GM12878 (cell line): ENCODE results near the gene PDS5A.

Source experiments
- CTCF ChIP-seq, 3 experiments: IDR thresholded peaks in 2 of 3; conservative IDR thresholded peaks in 1 of 3; 2 replicates each; pipeline ENCODE4 v1.5.1; 2011; ENCODE audit warnings: low read depth in 3 of 3, low read length in 3 of 3, mild to moderate bottlenecking in 3 of 3, control low read depth in 2 of 3, moderate library complexity in 2 of 3, inconsistent platforms in 1 of 3, mixed read lengths in 1 of 3; ENCODE audit not compliant: control insufficient read depth in 2 of 3, insufficient read depth in 1 of 3; ENCODE audit errors: extremely low read depth in 1 of 3
- EGR1 ChIP-seq, 2 experiments: IDR thresholded peaks; 1 replicate in 1 of 2; 2 replicates in 1 of 2; pipeline ENCODE4 v1.6.1; 2011 to 2012; ENCODE audit warnings: low read depth in 2 of 2, low read length in 2 of 2, borderline replicate concordance in 1 of 2, mild to moderate bottlenecking in 1 of 2, moderate library complexity in 1 of 2
- ESRRA ChIP-seq: IDR thresholded peaks from 2 replicates; pipeline ENCODE4 v1.6.1; 2012; ENCODE audit warnings: mild to moderate bottlenecking, low read length, improper control_type of control experiment
- HCFC1 ChIP-seq: fragments of 150-350 bp; IDR thresholded peaks from 2 replicates; pipeline ENCODE4 v1.6.1; 2014; ENCODE audit warnings: low read length
- NR2C2 ChIP-seq: IDR thresholded peaks from 2 replicates; pipeline ENCODE4 v1.6.1; 2011; ENCODE audit warnings: borderline replicate concordance, low read depth; ENCODE audit not compliant: control insufficient read depth, insufficient read length
- POLR2A ChIP-seq: IDR thresholded peaks from 2 replicates; pipeline ENCODE4 v1.6.1; 2011; ENCODE audit warnings: low read depth, mild to moderate bottlenecking, low read length
- SIN3A ChIP-seq: IDR thresholded peaks from 2 replicates; pipeline ENCODE4 v1.6.1; 2012; ENCODE audit warnings: low read depth, low read length, improper control_type of control experiment
- SMAD5 ChIP-seq: IDR thresholded peaks from 2 replicates; pipeline ENCODE4 v1.6.1; 2016; ENCODE audit warnings: antibody characterized with exemption, low read depth
- SP1 ChIP-seq: IDR thresholded peaks from one replicate; pipeline ENCODE4 v1.6.1; 2011; ENCODE audit warnings: low read depth, low read length
- TCF12 ChIP-seq: IDR thresholded peaks from 2 replicates; pipeline ENCODE4 v1.6.1; 2011; ENCODE audit warnings: low read depth, mild to moderate bottlenecking, low read length
- TCF7 ChIP-seq: IDR thresholded peaks from 2 replicates; pipeline ENCODE4 v1.6.1; 2014; ENCODE audit warnings: antibody characterized with exemption, borderline replicate concordance
- ZBTB33 ChIP-seq: fragments of 450-650 bp; IDR thresholded peaks from 2 replicates; pipeline ENCODE4 v1.6.1; 2017; ENCODE audit warnings: mild to moderate bottlenecking

- no peak for TF ChIP-seq SIN3A
- no peak for TF ChIP-seq NR2C2
- no peak for TF ChIP-seq TCF7
- no peak for TF ChIP-seq POLR2A
- no peak for TF ChIP-seq EGR1 (IDR thresholded peaks at IDR 0.05; ENCODE audit: borderline replicate concordance in 1 of 2, low read depth in 2 of 2, low read length in 2 of 2)
- no peak for TF ChIP-seq ZBTB33
- TF ChIP-seq HCFC1 = no peak
- no peak for TF ChIP-seq TCF12
- TF ChIP-seq ESRRA = no peak
- no peak for TF ChIP-seq CTCF (IDR thresholded peaks at IDR 0.05 in 2 of 3, conservative IDR thresholded peaks at IDR 0.05 in 1 of 3; ENCODE audit: control insufficient read depth in 2 of 3, extremely low read depth in 1 of 3, insufficient read depth in 1 of 3, low read depth in 3 of 3, low read length in 3 of 3)
- TF ChIP-seq SP1 = no peak
- TF ChIP-seq SMAD5 = no peak
Observed at GRCh38 chr4:40000711-40001110, 23.0 kb upstream of the PDS5A start.
